ENCODE data around the gene CUL3. TPM values are rescaled to one million over a fixed set of nuclear protein-coding genes. Genes with fewer than 3 reads are reported as not detected.

The CUL3 gene
- total RNA-seq, 4 donors from 2014 or later: 94.1 to 120 (median 109) TPM

DNA sequence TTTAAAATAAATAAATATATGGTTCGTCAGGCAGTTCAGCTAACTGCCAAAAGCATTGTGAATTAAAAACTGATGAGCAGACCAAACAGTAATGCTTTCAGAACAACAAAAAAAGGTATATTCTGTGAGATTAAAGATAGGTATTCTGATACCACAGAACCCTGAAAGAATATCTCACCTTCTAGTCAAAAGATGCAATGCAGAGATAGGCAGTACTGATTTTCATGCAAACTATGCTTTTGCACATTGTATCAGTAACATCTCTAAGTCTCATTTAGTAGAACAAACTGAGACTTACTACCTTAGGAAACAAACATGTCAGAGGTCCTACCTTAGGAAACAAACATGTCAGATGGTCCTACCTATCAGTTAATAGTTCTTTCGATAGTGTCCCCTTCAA is 32.4 kb downstream of the CUL3 start:
- no peak for ATAC-seq
- in situ Hi-C loops (cut with MboI; ENCODE audit: low sequenced_read_pairs in 4 of 4): loop anchor here in 1 of 4 donors (25.0 kb wide), 1 partner anchor 590 kb away; the partner anchor contains the start of gene MRPL44
- intact Hi-C loops (cut with DNase I; ENCODE audit: low total_unique reads): no loop called here
- Histone ChIP-seq H3K4me1 (peaks cover 23 to 32% of the 10 kb centered on the region in 2 donors), H3K27ac (no peak overlapping the region), H3K9me3 (no peaks in the 10 kb centered on the region), H3K27me3 (no peaks in the 10 kb centered on the region), H3K4me3 (no peak overlapping the region), H3K36me3 (no peaks in the 10 kb centered on the region)
- DNase-seq: no peak
- TF ChIP-seq POLR2A (IDR thresholded peaks at IDR 0.05): no peak
- TF ChIP-seq, protein P1, sequence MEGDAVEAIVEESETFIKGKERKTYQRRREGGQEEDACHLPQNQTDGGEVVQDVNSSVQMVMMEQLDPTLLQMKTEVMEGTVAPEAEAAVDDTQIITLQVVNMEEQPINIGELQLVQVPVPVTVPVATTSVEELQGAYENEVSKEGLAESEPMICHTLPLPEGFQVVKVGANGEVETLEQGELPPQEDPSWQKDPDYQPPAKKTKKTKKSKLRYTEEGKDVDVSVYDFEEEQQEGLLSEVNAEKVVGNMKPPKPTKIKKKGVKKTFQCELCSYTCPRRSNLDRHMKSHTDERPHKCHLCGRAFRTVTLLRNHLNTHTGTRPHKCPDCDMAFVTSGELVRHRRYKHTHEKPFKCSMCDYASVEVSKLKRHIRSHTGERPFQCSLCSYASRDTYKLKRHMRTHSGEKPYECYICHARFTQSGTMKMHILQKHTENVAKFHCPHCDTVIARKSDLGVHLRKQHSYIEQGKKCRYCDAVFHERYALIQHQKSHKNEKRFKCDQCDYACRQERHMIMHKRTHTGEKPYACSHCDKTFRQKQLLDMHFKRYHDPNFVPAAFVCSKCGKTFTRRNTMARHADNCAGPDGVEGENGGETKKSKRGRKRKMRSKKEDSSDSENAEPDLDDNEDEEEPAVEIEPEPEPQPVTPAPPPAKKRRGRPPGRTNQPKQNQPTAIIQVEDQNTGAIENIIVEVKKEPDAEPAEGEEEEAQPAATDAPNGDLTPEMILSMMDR (IDR thresholded peaks at IDR 0.05 in 4 of 5, conservative IDR thresholded peaks at IDR 0.05 in 1 of 5): no peak

GRCh38 chr2:224551693-224552092 is 33.5 kb downstream of the CUL3 start:
- Histone ChIP-seq H3K36me3 (no peaks in the 10 kb centered on the region), H3K4me1 (peaks cover 24 to 38% of the 10 kb centered on the region in 2 donors), H3K27ac (no peak overlapping the region), H3K4me3 (no peak overlapping the region), H3K27me3 (no peaks in the 10 kb centered on the region), H3K9me3 (no peaks in the 10 kb centered on the region)
- ATAC-seq (no peak), DNase-seq (no peak)
- in situ Hi-C loops (cut with MboI; ENCODE audit: low sequenced_read_pairs in 4 of 4) (loop anchor here in 1 of 4 donors (25.0 kb wide), 1 partner anchor 589 kb away; the partner anchor contains the start of gene MRPL44), intact Hi-C loops (cut with DNase I; ENCODE audit: low total_unique reads) (no loop called here)
- TF ChIP-seq POLR2A (IDR thresholded peaks at IDR 0.05): no peak
- TF ChIP-seq, protein P1 (IDR thresholded peaks at IDR 0.05 in 4 of 5, conservative IDR thresholded peaks at IDR 0.05 in 1 of 5): no peak

DNA sequence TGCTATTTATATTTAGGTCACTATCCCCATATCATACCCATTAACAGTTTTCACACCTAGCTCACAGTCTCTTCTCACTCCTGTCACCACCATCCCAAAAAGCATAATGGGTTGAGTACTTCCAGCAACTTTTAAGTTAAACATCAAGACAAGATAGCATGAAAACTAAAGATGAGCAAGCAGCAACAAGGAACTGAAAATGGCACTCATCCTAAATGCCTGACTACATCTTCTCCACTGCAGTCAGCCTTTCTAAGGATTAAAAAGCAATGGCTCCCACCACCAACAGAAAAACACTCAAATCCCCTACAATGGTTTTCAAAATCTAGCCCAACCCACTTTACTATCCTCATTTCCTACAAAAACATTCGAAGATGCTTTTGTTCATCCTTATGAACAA is 38.2 kb downstream of the CUL3 start:
- H3K4me1 ChIP-seq: peaks cover 24 to 38% of the 10 kb centered on the region in 2 donors
- H3K9me3 ChIP-seq: no peaks in the 10 kb centered on the region
- TF ChIP-seq, protein P1 (IDR thresholded peaks at IDR 0.05 in 4 of 5, conservative IDR thresholded peaks at IDR 0.05 in 1 of 5): no peak
- no peak for TF ChIP-seq POLR2A (IDR thresholded peaks at IDR 0.05)
- H3K27ac ChIP-seq: peak overlapping the region; percentile 57 to 66 (median 58)
- no peaks in the 10 kb centered on the region for H3K27me3 ChIP-seq
- in situ Hi-C loops (cut with MboI; ENCODE audit: low sequenced_read_pairs in 4 of 4): no loop called here
- no peak for DNase-seq
- intact Hi-C loops (cut with DNase I; ENCODE audit: low total_unique reads): no loop called here
- no peaks in the 10 kb centered on the region for H3K36me3 ChIP-seq
- ATAC-seq: no peak
- H3K4me3 ChIP-seq: no peak overlapping the region

GRCh38 chr2:224545884-224546644 is 39.1 kb downstream of the CUL3 start:
- ATAC-seq: peak in 1 of 2 donors; percentile 88
- H3K36me3 ChIP-seq: no peaks in the 10 kb centered on the region
- no peak for TF ChIP-seq POLR2A (IDR thresholded peaks at IDR 0.05)
- TF ChIP-seq, protein P1 (IDR thresholded peaks at IDR 0.05 in 4 of 5, conservative IDR thresholded peaks at IDR 0.05 in 1 of 5): no peak
- peak overlapping the region; percentile 57 to 66 (median 58) for H3K27ac ChIP-seq
- H3K27me3 ChIP-seq: no peaks in the 10 kb centered on the region
- in situ Hi-C loops (cut with MboI; ENCODE audit: low sequenced_read_pairs in 4 of 4) (no loop called here), intact Hi-C loops (cut with DNase I; ENCODE audit: low total_unique reads) (no loop called here)
- H3K4me3 ChIP-seq: peak overlapping the region; percentile 0 to 11 (median 8)
- peaks cover 24 to 38% of the 10 kb centered on the region in 2 donors for H3K4me1 ChIP-seq
- no peak for DNase-seq
- no peaks in the 10 kb centered on the region for H3K9me3 ChIP-seq

Measured in gastrocnemius medialis (tissue), 4 donors.